Uterine smooth muscle cell (primary cell): Measurements from ENCODE around the gene SCPEP1. TPM values are rescaled to one million over a fixed set of nuclear protein-coding genes. Genes with fewer than 3 reads are reported as not detected.

Experiments
- total RNA-seq: library from RNA; depleted of rRNA; stranded (reverse); fragments of >200 nt; gene quantifications from 2 replicates; pipeline ENCODE4 v1.2.3, GENCODE V29; 2014

Gene SCPEP1, protein sequence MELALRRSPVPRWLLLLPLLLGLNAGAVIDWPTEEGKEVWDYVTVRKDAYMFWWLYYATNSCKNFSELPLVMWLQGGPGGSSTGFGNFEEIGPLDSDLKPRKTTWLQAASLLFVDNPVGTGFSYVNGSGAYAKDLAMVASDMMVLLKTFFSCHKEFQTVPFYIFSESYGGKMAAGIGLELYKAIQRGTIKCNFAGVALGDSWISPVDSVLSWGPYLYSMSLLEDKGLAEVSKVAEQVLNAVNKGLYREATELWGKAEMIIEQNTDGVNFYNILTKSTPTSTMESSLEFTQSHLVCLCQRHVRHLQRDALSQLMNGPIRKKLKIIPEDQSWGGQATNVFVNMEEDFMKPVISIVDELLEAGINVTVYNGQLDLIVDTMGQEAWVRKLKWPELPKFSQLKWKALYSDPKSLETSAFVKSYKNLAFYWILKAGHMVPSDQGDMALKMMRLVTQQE
- total RNA-seq, result 48.0 and 72.7 TPM in 2 replicates

GRCh38 chr17:56977673-56978395 is at the start of gene SCPEP1:
Gene SCPEP1 (plus strand): TSS chr17:56978131. CDS start chr17:56978160, 29 bp downstream.

DNA sequence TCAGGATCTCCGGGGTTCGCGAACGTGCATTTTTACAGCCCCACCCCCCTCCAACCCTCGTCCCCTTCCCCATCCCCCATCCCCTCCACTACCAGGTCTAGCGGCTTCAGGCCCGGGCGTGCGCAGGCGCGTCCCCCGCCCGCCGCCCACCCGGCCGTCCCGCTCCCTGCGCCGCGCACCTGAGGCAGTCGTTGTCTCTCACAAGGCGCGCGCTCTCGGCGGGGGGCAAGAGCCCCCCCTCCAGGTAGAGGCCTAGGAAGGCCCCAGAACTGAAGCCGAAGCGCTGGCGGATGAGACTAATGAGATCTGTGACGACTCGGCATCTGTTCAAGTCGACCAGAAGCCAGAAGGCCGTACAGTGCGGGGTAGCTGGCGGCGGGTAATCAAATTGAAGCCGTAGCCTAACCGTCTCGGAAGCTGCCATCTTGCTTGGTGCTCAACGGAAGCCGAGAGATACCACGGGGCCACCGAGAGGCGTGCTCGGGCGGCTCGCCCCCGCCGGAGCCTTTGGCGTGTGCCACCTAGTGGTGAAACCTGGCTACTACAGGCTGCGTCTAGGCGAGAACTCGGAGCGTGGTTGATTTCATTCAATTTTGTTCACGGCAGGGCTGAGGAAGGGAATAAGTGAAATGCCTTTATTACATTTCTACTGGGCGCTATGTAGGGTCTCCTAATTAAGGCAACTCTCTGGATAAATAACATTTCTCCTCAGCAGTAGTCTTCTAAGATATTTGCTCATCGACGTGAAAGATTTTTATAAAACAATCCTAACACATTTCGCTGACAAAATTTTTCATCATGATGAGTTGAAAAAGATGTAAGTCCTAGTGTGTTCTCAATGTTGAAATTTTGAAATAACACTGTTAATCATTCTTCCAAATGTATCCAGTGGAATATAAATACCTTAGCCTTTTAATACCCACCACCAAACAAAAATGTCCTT is 17.1 kb upstream of the SCPEP1 start, which contains the start of gene COIL:
TSS of gene COIL (minus strand) at position 455 of the 943 bp plus-strand sequence. CDS start at position 424, 31 bp downstream.

Other genes starting within 250 kb of the SCPEP1 start
- gene C17orf67, start 144.2 kb upstream of the SCPEP1 start, total RNA-seq, result 0.87 and 1.1 TPM in 2 replicates
- 9.5 and 9.6 TPM in 2 replicates for gene DGKE, start 144.0 kb upstream of the SCPEP1 start, total RNA-seq
- gene TRIM25, start 64.1 kb upstream of the SCPEP1 start, total RNA-seq, result 32.6 and 52.9 TPM in 2 replicates
- 13.6 and 17.9 TPM in 2 replicates for gene COIL, start 17.1 kb upstream of the SCPEP1 start, total RNA-seq
- 10.1 and 13.9 TPM in 2 replicates for gene AKAP1, start 107.1 kb downstream of the SCPEP1 start, total RNA-seq